Neuron (in vitro differentiated cells): Measurements from ENCODE around the gene GNB2.

Experiments
- H2AFZ ChIP-seq: one replicate; pipeline ENCODE4 v1.6.1; 2013; ENCODE audit warnings: low read depth, mild to moderate bottlenecking, inconsistent platforms, low read length, moderate library complexity
- H3K27me3 ChIP-seq: one replicate; pipeline ENCODE4 v1.6.1; 2013; ENCODE audit warnings: low read length; ENCODE audit not compliant: insufficient read depth
- H3K36me3 ChIP-seq: one replicate; pipeline ENCODE4 v1.6.1; 2013; ENCODE audit warnings: low read length; ENCODE audit not compliant: insufficient read depth
- H3K4me1 ChIP-seq: one replicate; pipeline ENCODE4 v1.6.1; 2013; ENCODE audit warnings: low read length; ENCODE audit not compliant: insufficient read depth
- H3K4me3 ChIP-seq: 2 replicates; pipeline ENCODE4 v1.5.1; 2013; ENCODE audit warnings: mild to moderate bottlenecking, low read length, moderate library complexity
- H3K9me3 ChIP-seq: one replicate; pipeline ENCODE4 v1.6.1; 2013; ENCODE audit warnings: low read length

Gene GNB2

DNA sequence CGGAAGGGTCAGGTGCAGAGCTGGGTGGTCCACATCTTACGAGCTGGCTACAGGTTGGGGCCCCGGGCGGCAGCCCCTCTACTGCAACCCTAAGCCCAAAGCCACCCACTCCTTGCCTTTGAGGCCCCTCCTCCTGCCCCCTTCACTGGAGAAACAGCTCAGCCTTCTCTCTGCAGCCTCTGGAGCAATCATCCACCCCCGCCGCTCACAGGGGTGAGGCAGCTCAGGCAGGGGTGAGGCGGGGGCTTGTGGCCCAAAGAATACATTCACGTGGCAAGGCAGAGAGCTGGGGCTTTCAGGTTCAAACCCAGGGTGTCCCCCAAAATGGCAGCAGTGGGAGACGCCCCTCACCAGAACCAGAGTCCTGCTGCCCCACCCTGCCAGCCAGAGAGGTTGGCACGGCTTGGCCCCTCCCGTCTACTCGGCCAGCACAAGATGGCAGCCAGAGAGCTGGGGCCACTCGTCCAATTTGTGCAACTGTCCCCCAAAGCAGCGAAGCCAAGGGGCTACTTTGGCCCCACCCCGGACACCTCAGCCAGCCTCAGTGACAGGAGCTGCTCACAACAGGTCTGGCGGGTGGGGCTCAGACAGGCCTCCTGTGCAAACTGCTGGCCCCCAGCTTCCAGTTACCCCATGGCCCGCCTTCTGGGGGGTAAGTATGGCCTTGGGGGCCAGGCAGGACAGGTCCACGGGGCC lies 7.2 kb downstream of the GNB2 start:
- Histone ChIP-seq H3K27me3 (no peaks in the 10 kb centered on the region), H3K4me3 (no peak overlapping the region), H3K4me1 (peaks cover 6% of the 10 kb centered on the region), H2AFZ (no peak overlapping the region), H3K36me3 (peaks cover 83% of the 10 kb centered on the region), H3K9me3 (no peaks in the 10 kb centered on the region)

DNA sequence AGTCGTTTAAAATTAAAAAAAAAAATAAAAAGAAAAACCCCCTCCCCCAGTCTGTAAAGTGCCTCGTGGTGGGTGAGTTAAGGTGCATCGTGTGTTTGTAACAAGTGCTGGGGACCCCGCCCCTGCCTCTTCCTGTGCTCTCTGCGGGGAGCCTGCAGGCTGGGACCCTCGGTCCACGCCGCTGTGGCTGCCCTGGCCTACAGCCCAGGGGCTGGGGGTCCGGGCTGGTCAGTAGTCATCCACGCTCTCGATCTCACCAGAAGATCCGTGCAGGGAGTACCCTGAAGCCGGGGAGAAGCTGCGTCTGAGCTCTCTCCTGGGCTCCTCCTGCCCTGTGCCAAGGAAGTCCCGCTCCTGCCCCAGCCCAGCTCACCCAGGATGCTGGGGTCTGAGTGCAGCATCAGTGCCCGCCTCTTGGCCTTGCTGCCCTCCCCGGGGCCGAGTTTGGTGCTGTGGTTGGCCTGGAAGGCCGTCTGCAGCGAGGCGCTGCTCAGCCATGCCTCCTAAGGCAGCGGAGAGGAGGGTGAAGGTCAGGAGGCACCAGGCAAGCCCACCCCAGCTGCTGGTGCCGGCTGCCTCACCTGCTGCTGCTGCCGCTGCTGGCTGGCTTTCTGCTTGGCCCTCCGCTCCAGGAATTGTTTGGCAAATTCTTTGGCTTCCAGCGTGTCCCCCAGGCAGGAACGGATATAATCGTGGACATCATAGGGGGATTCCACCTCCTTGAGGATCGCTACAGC lies 8.1 kb downstream of the GNB2 start:
- Histone ChIP-seq H2AFZ (no peak overlapping the region), H3K4me1 (no peaks in the 10 kb centered on the region), H3K36me3 (peaks cover 91% of the 10 kb centered on the region), H3K9me3 (no peaks in the 10 kb centered on the region), H3K4me3 (no peak overlapping the region), H3K27me3 (no peaks in the 10 kb centered on the region)

DNA sequence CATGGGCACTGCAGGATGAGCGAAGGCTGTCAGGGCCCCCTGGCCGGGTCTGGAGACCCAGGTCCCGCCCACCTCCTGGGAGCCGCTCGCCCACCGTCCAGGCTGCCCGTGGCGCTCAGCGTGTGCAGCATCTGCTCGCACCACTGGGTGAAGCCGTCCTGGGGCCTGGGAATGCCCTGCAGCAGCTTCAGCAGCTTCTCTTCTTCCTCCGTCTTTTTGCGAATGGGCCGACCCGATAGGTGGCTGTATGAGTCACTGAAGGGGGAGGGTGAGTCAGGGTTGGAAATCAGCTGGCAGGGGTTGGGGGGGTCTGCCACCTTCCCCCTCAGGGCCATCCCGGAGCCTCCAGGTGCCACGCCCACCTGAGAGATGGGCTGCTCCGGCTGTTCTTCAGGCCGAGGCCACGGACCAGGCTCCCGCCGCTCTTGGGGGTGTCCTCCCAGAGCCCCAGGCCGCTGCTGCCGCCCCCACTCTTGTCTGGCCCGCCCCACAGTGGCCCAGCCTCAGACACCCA lies 8.7 kb downstream of the GNB2 start:
- peaks cover 90% of the 10 kb centered on the region for H3K36me3 ChIP-seq

DNA sequence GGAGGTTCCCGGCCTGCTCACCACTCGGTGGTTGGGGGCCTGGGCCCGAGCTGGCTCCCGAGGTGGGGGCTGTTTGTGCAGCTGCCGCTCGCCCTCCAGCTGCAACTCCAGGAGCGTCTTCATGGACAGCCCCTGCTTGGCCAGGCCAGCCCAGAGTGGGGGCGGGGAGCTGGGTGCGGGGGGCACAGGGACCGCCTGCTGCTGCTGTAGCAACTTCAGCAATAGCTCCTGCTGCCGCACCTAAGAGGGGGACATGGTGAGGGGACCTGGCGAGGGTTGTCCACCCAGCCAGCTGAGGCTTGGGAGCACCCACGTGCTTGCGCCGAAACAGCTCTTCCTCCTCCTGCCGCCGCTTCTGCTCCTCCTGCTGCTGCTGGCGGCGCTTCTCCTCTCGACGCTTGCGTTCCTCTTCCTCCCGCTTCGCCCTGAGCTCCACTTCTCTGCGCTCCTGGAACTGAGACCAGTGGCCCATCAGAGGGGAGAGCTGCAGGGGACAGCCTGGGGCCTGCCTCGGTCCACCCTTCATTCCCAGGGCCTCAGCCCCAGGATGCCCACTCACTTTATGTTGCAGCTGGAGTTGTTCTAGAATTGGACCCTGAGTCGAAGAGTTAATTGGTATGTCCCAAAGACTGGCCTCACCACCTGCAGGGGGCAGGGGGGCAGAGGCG lies 9.6 kb downstream of the GNB2 start:
- Histone ChIP-seq H3K27me3 (no peaks in the 10 kb centered on the region), H3K36me3 (peaks cover 89% of the 10 kb centered on the region), H2AFZ (no peak overlapping the region), H3K4me3 (no peak overlapping the region), H3K4me1 (no peaks in the 10 kb centered on the region), H3K9me3 (no peaks in the 10 kb centered on the region)

More for the DNA sequence above, 8.7 kb downstream of the GNB2 start:
- Histone ChIP-seq H3K4me3 (no peak overlapping the region), H2AFZ (no peak overlapping the region), H3K9me3 (no peaks in the 10 kb centered on the region), H3K27me3 (no peaks in the 10 kb centered on the region), H3K4me1 (no peaks in the 10 kb centered on the region)

DNA sequence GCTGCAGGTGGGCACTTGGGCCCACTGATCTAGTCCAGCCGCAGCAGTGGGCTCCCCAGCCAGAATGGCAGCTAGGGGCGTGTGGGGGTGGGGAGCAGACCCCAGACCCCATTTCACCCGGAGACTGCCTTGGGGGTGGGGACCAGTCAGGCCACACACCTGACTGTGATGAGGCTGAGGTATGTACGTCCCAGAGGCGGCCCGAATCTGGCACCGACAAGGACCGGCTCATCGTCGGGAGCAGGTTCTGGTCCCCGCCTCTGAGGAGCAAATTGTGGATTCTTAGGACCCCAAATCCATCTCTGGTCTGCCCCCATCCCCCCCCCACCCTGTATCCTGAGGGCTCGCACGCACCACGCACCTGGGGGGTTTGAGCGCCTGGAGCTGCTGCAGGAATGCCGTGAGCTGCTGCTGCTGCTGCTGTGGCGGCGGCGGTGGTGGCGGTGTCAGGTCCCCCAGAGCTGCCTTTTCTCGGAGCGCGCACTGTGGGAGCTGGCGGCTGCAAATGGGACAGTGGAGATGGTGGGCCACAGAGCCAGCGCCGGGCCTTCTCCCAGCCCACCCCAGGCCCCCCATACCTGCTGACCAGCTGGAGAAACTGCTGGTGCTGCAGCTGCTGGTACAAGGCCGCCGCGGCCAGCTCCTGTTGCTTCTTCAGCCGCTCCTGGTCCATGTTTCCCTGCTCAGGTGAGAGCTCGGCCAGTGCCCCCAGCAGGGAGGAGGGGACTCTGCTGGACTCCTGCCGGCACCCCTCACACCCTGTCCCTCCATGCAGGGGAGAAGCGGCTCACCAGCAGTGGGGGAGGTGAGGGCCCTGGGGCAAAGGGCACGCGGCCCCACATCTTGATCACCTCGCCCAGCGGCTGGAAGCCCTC lies 10.4 kb downstream of the GNB2 start:
- Histone ChIP-seq H3K4me1 (no peaks in the 10 kb centered on the region), H2AFZ (no peak overlapping the region), H3K9me3 (no peaks in the 10 kb centered on the region), H3K36me3 (peaks cover 89% of the 10 kb centered on the region), H3K27me3 (no peaks in the 10 kb centered on the region), H3K4me3 (no peak overlapping the region)

DNA sequence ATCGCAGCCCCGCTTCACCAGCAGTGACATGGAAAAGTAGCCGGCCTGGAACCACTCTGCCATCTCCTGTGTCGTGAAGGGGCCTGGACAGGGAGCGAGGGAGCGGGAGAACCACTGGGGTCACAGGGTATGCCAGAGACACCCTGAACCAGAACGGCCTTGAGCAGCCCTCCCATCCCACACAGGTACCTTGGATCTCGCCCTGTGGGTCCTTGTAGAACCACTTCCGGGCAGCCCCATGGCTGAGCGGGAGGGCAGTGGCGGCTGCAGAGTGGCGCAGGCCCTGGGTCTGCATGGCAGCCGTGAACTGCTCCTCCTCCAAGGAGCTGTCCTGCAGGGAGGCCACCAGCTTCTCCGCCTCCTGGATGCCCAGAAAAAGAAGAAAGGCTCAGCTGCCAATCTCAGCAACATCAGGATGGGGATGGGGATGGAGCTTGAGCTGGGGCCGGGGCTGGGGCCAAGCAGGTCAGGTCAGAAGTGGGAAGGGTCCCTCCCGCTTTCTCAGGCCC lies 11.0 kb downstream of the GNB2 start:
- Histone ChIP-seq H3K27me3 (no peaks in the 10 kb centered on the region), H3K9me3 (no peaks in the 10 kb centered on the region), H3K4me3 (no peak overlapping the region), H3K36me3 (peaks cover 89% of the 10 kb centered on the region), H2AFZ (no peak overlapping the region), H3K4me1 (no peaks in the 10 kb centered on the region)

DNA sequence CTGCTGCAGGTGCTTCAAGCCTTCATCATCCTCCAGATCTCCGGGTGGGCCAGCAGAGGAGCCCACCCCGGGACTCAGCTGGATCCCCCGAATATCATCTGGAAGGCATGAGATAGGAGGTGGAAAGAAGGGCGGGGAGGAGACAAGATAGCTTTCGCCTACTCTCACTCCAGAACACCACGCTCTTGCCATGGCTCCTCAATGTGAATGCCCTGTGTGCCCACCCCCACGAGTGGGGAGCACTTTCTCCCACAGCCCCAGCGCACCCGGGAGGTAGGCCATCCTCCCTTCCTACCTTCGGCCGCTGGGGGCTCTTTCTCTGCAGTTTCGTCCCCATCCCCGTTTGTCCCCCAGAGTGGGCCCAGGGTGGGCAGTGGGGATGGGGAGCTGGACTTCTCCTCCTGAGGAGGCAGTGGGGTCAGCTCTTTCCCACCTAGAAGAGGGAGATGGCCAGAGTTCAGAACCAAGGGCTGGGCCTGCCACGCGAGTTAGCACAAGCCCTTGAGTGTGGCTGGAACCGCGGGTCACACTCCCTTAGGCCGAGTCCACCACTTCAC lies 11.6 kb downstream of the GNB2 start:
- no peaks in the 10 kb centered on the region for H3K4me1 ChIP-seq
- H3K36me3 ChIP-seq, result peaks cover 86% of the 10 kb centered on the region
- H3K4me3 ChIP-seq, result no peak overlapping the region
- no peaks in the 10 kb centered on the region for H3K27me3 ChIP-seq
- H3K9me3 ChIP-seq, result no peaks in the 10 kb centered on the region
- no peak overlapping the region for H2AFZ ChIP-seq

DNA sequence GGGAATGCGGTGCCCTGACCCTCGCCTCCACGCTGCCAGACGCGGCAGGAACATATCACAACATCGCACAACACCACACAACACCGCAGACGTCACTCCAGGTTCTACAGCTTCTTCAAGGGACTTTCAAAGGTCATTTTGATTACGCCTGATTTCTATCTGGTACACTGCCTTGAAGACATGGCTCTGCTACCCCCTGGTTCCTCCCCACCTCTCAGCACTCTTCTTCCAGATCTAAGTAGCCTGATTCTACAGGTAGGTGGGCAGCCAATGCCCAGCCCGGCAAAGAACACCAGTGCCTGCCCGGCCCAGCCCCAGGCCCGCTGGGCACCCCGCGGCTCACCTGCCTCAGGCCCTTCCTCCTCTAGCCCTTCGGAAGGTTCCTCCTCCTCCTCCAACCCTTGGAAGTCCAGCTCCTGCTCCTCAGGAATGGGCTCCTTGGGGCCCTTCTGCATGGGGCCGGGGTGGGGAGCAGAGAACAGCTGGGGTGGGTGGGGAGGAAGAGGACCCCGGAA lies 12.1 kb downstream of the GNB2 start:
- no peaks in the 10 kb centered on the region for H3K9me3 ChIP-seq
- H3K4me1 ChIP-seq, result peaks cover under 1% of the 10 kb centered on the region
- H3K36me3 ChIP-seq, result peaks cover 82% of the 10 kb centered on the region
- H2AFZ ChIP-seq, result no peak overlapping the region
- no peaks in the 10 kb centered on the region for H3K27me3 ChIP-seq
- no peak overlapping the region for H3K4me3 ChIP-seq

DNA sequence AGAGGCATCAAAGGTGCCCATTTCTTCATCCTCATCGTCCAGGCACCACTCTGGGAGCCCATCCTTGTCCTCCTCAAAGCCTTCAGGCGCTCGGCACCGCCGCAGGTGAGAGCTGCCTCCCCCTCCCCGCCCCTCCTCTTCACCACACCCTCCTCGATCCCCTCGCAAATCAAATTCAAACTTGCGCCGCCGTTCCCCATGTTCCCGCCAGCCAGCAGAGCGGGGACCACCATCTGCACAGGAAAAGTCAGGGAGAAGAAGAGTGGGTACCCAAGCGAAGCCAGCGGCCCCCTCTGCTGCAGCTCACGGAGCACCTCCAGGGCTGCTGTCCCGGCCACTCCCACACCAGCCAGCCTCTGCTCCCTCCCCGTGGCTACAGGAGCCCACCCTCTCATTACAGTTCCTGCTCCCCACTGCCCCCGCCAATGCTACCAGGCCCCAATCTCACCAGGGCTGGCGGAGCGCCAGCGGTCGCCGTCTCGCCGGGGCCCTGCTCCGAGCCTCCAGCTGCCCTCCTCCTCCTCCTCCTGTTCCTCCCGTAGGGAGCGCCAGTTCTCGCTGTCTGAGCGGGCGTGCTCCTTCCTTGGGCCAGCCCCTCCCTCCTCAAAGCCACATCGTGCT lies 12.8 kb downstream of the GNB2 start:
- Histone ChIP-seq H3K36me3 (peaks cover 77% of the 10 kb centered on the region), H3K4me3 (no peak overlapping the region), H3K4me1 (peaks cover 7% of the 10 kb centered on the region), H3K27me3 (no peaks in the 10 kb centered on the region), H2AFZ (no peak overlapping the region), H3K9me3 (no peaks in the 10 kb centered on the region)

DNA sequence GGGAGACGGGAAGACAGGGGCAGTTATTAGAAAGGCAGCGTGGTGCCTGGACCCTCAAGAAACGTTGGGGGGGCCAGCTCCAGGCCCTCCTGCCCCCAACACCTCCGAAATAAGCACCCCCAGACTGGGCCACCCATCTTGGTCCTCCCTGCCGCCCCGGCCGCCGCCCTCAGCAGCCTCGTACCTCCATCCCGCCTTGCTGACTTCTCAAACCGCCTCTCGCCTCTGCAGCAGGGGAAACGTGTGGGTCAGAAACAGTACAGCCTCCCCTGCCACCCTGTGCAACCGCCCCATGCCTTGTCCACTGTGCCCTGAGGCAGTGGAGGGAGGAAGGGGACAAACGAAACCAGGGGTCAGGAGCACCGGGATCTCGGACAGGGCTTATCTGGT lies 13.3 kb downstream of the GNB2 start:
- no peaks in the 10 kb centered on the region for H3K9me3 ChIP-seq
- no peak overlapping the region for H2AFZ ChIP-seq
- H3K27me3 ChIP-seq, result no peaks in the 10 kb centered on the region
- H3K4me1 ChIP-seq, result peaks cover 10% of the 10 kb centered on the region
- H3K4me3 ChIP-seq, result no peak overlapping the region
- H3K36me3 ChIP-seq, result peaks cover 73% of the 10 kb centered on the region

DNA sequence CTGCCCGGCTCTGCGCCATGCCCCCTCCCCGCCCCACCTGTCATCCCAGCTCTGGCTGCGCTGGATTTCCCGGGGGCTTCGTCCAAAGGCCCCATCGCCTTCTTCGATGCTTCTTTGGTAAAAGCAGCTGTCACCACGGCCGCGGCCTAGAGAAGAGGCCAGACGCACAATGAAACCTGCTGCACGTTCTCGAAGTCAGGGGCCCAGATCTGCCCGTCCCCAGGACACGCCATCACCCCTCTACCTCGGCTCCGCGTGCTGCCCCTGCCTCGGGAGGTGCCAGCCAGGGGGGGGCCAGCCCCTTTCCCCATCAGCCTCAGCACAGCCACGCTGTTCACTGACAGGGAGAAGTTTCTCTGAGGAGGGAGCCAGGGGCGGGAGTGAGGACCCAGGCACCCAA lies 13.7 kb downstream of the GNB2 start:
- peaks cover 70% of the 10 kb centered on the region for H3K36me3 ChIP-seq
- H3K4me1 ChIP-seq, result peaks cover 14% of the 10 kb centered on the region
- H3K9me3 ChIP-seq, result no peaks in the 10 kb centered on the region
- H3K27me3 ChIP-seq, result no peaks in the 10 kb centered on the region
- H3K4me3 ChIP-seq, result no peak overlapping the region
- H2AFZ ChIP-seq, result no peak overlapping the region
